ENCODE data around the gene PLA2G4B.

- TF ChIP-seq CTCF (IDR thresholded peaks at IDR 0.05 in 2 of 3, conservative IDR thresholded peaks at IDR 0.05 in 1 of 3; ENCODE audit: control insufficient read depth in 2 of 3, extremely low read depth in 1 of 3, insufficient read depth in 1 of 3, low read depth in 3 of 3, low read length in 3 of 3), result no peak
- TF ChIP-seq HDGF (IDR thresholded peaks at IDR 0.05), result no peak
- no peak for TF ChIP-seq ELK1 (IDR thresholded peaks at IDR 0.05; ENCODE audit: low read depth, low read length)
- TF ChIP-seq MAX (IDR thresholded peaks at IDR 0.05; ENCODE audit: low read depth, low read length), result no peak
Observed at GRCh38 chr15:41816788-41817187, 21.9 kb upstream of the PLA2G4B start.

Measured in GM12878 (cell line).